Immature natural killer cell (primary cell): ENCODE measurements around the gene SVOPL. TPM values are rescaled to one million over a fixed set of nuclear protein-coding genes. Genes with fewer than 3 reads are reported as not detected.
"Not testable (repeated sequence)": the region's sequence is repeated elsewhere in the genome, so short reads cannot be mapped to it uniquely, and the experiment has no call there.

Experiments used
- DNase-seq, 3 donors: peaks; one replicate each; pipeline ENCODE4 v3.0.0; 2022; ENCODE audit warnings: mixed read lengths in 1 of 3
- H3K27ac Mint-ChIP-seq, 6 donors: one replicate each; pipeline ENCODE4 v1.8.0; 2020; ENCODE audit warnings: mixed read lengths in 6 of 6, mild to moderate bottlenecking in 5 of 6, inconsistent platforms in 4 of 6, moderate library complexity in 3 of 6
- H3K27me3 Mint-ChIP-seq, 3 donors: one replicate each; pipeline ENCODE4 v1.8.0; 2020 to 2021; ENCODE audit warnings: low read depth in 3 of 3, mild to moderate bottlenecking in 3 of 3, mixed read lengths in 3 of 3, moderate library complexity in 3 of 3, inconsistent platforms in 1 of 3
- H3K36me3 Mint-ChIP-seq, 3 donors: one replicate each; pipeline ENCODE4 v1.8.0; 2020; ENCODE audit warnings: mixed read lengths in 3 of 3, inconsistent platforms in 2 of 3, mild to moderate bottlenecking in 2 of 3
- H3K4me1 Mint-ChIP-seq, 2 donors: one replicate each; pipeline ENCODE4 v1.8.0; 2020; ENCODE audit warnings: inconsistent platforms in 2 of 2, mild to moderate bottlenecking in 2 of 2, mixed read lengths in 2 of 2, moderate library complexity in 1 of 2
- H3K4me3 Mint-ChIP-seq, 5 donors: one replicate each; pipeline ENCODE4 v1.8.0; 2020; ENCODE audit warnings: mild to moderate bottlenecking in 5 of 5, mixed read lengths in 5 of 5, inconsistent platforms in 3 of 5, moderate library complexity in 3 of 5
- H3K9me3 Mint-ChIP-seq, 6 donors: one replicate each; pipeline ENCODE4 v1.8.0; 2020; ENCODE audit warnings: mild to moderate bottlenecking in 6 of 6, mixed read lengths in 6 of 6, inconsistent platforms in 4 of 6, moderate library complexity in 3 of 6
- polyA plus RNA-seq, 3 donors: library from polyadenylated mRNA; unstranded; fragments of 300-500 nt; fragmentation: Illumina TruSeq; gene quantifications; one replicate each; pipeline ENCODE4 v1.2.3, GENCODE V29; 2021

Gene SVOPL
- under 1 TPM in 2 of 3 donors, not detected in 1; 0.64 to 0.74 TPM for polyA plus RNA-seq

- H3K9me3 Mint-ChIP-seq = no peaks in the 10 kb centered on the region
- no peak within 1 kb of the TSS for H3K27ac Mint-ChIP-seq
- peaks cover 2 to 6% (median 3%) of the 10 kb centered on the region in 3 donors for H3K27me3 Mint-ChIP-seq
- no peaks in the 10 kb centered on the region for H3K4me1 Mint-ChIP-seq
- H3K4me3 Mint-ChIP-seq = no peak within 1 kb of the TSS
- H3K36me3 Mint-ChIP-seq = no peaks in the 10 kb centered on the region
- DNase-seq = no peak
Measured at GRCh38 chr7:138700857-138701536, at the start of gene SVOPL. Gene SVOPL, minus strand, starts transcription at chr7:138701362. Its CDS starts 22,317 bp downstream, at chr7:138679045.

GRCh38 chr7:138750473-138750872, 49.3 kb upstream of the SVOPL start:
- Mint-ChIP-seq H3K9me3 (no peaks in the 10 kb centered on the region), H3K27me3 (peaks cover 3 to 6% (median 6%) of the 10 kb centered on the region in 3 donors), H3K4me1 (peaks cover 40 to 49% of the 10 kb centered on the region in 2 donors), H3K36me3 (no peaks in the 10 kb centered on the region), H3K27ac (peak overlapping the region in 5 of 6 donors; percentile 16 to 93 (median 82)), H3K4me3 (no peak overlapping the region)
- no peak for DNase-seq

GRCh38 chr7:138749960-138750359, 48.8 kb upstream of the SVOPL start:
- peaks cover 40 to 49% of the 10 kb centered on the region in 2 donors for H3K4me1 Mint-ChIP-seq
- H3K36me3 Mint-ChIP-seq = no peaks in the 10 kb centered on the region
- peak overlapping the region in 1 of 5 donors; percentile 5 for H3K4me3 Mint-ChIP-seq
- H3K27me3 Mint-ChIP-seq = peaks cover 3 to 6% (median 6%) of the 10 kb centered on the region in 3 donors
- H3K27ac Mint-ChIP-seq = peak overlapping the region in 5 of 6 donors; percentile 16 to 88 (median 66)
- no peaks in the 10 kb centered on the region for H3K9me3 Mint-ChIP-seq
- DNase-seq = no peak

GRCh38 chr7:138748666-138749065, 47.5 kb upstream of the SVOPL start:
- H3K27ac Mint-ChIP-seq = peak overlapping the region in 5 of 6 donors; percentile 14 to 88 (median 66)
- DNase-seq = peak in 2 of 3 donors; percentile 7 to 20
- H3K4me1 Mint-ChIP-seq = peaks cover 37 to 46% of the 10 kb centered on the region in 2 donors
- no peaks in the 10 kb centered on the region for H3K9me3 Mint-ChIP-seq
- no peaks in the 10 kb centered on the region for H3K36me3 Mint-ChIP-seq
- peaks cover 3 to 6% (median 4%) of the 10 kb centered on the region in 3 donors for H3K27me3 Mint-ChIP-seq
- H3K4me3 Mint-ChIP-seq = peak overlapping the region in 3 of 5 donors; percentile 1 to 21 (median 6)

- H3K27ac Mint-ChIP-seq = no peak overlapping the region
- DNase-seq = no peak
- no peak overlapping the region for H3K4me3 Mint-ChIP-seq
- peaks cover 1 to 3% (median 3%) of the 10 kb centered on the region in 3 donors for H3K27me3 Mint-ChIP-seq
- peaks cover 15 to 20% of the 10 kb centered on the region in 2 donors for H3K4me1 Mint-ChIP-seq
- no peaks in the 10 kb centered on the region for H3K36me3 Mint-ChIP-seq
- H3K9me3 Mint-ChIP-seq = no peaks in the 10 kb centered on the region
Measured at GRCh38 chr7:138746073-138746472, 44.9 kb upstream of the SVOPL start.

GRCh38 chr7:138745189-138745588, 44.0 kb upstream of the SVOPL start:
- H3K9me3 Mint-ChIP-seq = no peaks in the 10 kb centered on the region
- H3K36me3 Mint-ChIP-seq = no peaks in the 10 kb centered on the region
- peaks cover 6 to 17% of the 10 kb centered on the region in 2 donors for H3K4me1 Mint-ChIP-seq
- no peak overlapping the region for H3K4me3 Mint-ChIP-seq
- DNase-seq = no peak
- peaks cover 0 to 3% (median 1%) of the 10 kb centered on the region in 3 donors for H3K27me3 Mint-ChIP-seq
- H3K27ac Mint-ChIP-seq = no peak overlapping the region

GRCh38 chr7:138741453-138741735, 40.2 kb upstream of the SVOPL start:
- H3K9me3 Mint-ChIP-seq = no peaks in the 10 kb centered on the region
- no peak for DNase-seq
- peak overlapping the region in 2 of 6 donors; percentile 34 to 41 for H3K27ac Mint-ChIP-seq
- H3K27me3 Mint-ChIP-seq = no peaks in the 10 kb centered on the region
- H3K4me1 Mint-ChIP-seq = no peaks in the 10 kb centered on the region
- H3K4me3 Mint-ChIP-seq = no peak overlapping the region
- no peaks in the 10 kb centered on the region for H3K36me3 Mint-ChIP-seq

- Mint-ChIP-seq H3K27ac (no peak overlapping the region), H3K9me3 (no peaks in the 10 kb centered on the region), H3K4me3 (no peak overlapping the region), H3K36me3 (no peaks in the 10 kb centered on the region), H3K27me3 (no peaks in the 10 kb centered on the region), H3K4me1 (no peaks in the 10 kb centered on the region)
- DNase-seq = no peak
Measured at GRCh38 chr7:138739859-138740258, 38.7 kb upstream of the SVOPL start.

GRCh38 chr7:138738551-138739335, 37.6 kb upstream of the SVOPL start:
- Mint-ChIP-seq H3K4me3 (no peak overlapping the region), H3K27ac (peak overlapping the region in 2 of 6 donors; percentile 10), H3K27me3 (no peaks in the 10 kb centered on the region), H3K36me3 (no peaks in the 10 kb centered on the region), H3K4me1 (no peaks in the 10 kb centered on the region), H3K9me3 (no peaks in the 10 kb centered on the region)
- DNase-seq = peak; percentile 53 to 68 (median 65)

- no peak for DNase-seq
- H3K4me3 Mint-ChIP-seq = no peak overlapping the region
- peak overlapping the region in 1 of 6 donors; percentile 10 for H3K27ac Mint-ChIP-seq
- no peaks in the 10 kb centered on the region for H3K9me3 Mint-ChIP-seq
- no peaks in the 10 kb centered on the region for H3K36me3 Mint-ChIP-seq
- H3K4me1 Mint-ChIP-seq = no peaks in the 10 kb centered on the region
- H3K27me3 Mint-ChIP-seq = no peaks in the 10 kb centered on the region
Measured at GRCh38 chr7:138738114-138738513, 37.0 kb upstream of the SVOPL start.

GRCh38 chr7:138735399-138735798, 34.2 kb upstream of the SVOPL start:
- no peak for DNase-seq
- Mint-ChIP-seq H3K27ac (no peak overlapping the region), H3K4me3 (no peak overlapping the region), H3K27me3 (no peaks in the 10 kb centered on the region), H3K36me3 (no peaks in the 10 kb centered on the region), H3K4me1 (no peaks in the 10 kb centered on the region), H3K9me3 (no peaks in the 10 kb centered on the region)

GRCh38 chr7:138731733-138732132, 30.6 kb upstream of the SVOPL start:
- not testable (repeated sequence) for H3K27ac Mint-ChIP-seq, H3K27me3 Mint-ChIP-seq

GRCh38 chr7:138729444-138729843, 28.3 kb upstream of the SVOPL start:
- DNase-seq = no peak
- H3K4me3 Mint-ChIP-seq = no peak overlapping the region
- no peaks in the 10 kb centered on the region for H3K9me3 Mint-ChIP-seq
- no peaks in the 10 kb centered on the region for H3K36me3 Mint-ChIP-seq
- no peaks in the 10 kb centered on the region for H3K27me3 Mint-ChIP-seq
- no peaks in the 10 kb centered on the region for H3K4me1 Mint-ChIP-seq
- no peak overlapping the region for H3K27ac Mint-ChIP-seq

More at GRCh38 chr7:138731733-138732132, 30.6 kb upstream of the SVOPL start:
- H3K9me3 Mint-ChIP-seq, H3K4me1 Mint-ChIP-seq, H3K4me3 Mint-ChIP-seq, H3K36me3 Mint-ChIP-seq, DNase-seq: not testable (repeated sequence)

- Mint-ChIP-seq H3K36me3 (no peaks in the 10 kb centered on the region), H3K4me1 (no peaks in the 10 kb centered on the region), H3K27me3 (no peaks in the 10 kb centered on the region), H3K4me3 (no peak overlapping the region), H3K9me3 (no peaks in the 10 kb centered on the region), H3K27ac (no peak overlapping the region)
- no peak for DNase-seq
Measured at GRCh38 chr7:138727336-138728099, 26.4 kb upstream of the SVOPL start.
